H9 (cell line): Measurements from ENCODE around the gene XRCC3. TPM values are rescaled to one million over a fixed set of nuclear protein-coding genes. Genes with fewer than 3 reads are reported as not detected.

Experiments used
- DNase-seq: peaks from one replicate; pipeline ENCODE4 v3.0.0-alpha.2; 2017
- H2AFZ ChIP-seq: one replicate; pipeline ENCODE4 v1.6.1; 2013; ENCODE audit warnings: mild to moderate bottlenecking, low read length, control low read depth, moderate library complexity
- H2AK5ac ChIP-seq: 2 replicates; pipeline ENCODE4 v1.6.1; 2013; ENCODE audit warnings: low read length, control low read depth, mixed read lengths; ENCODE audit not compliant: insufficient read length
- H2BK120ac ChIP-seq: one replicate; pipeline ENCODE4 v1.6.1; 2013; ENCODE audit warnings: low read depth, mild to moderate bottlenecking, low read length, control low read depth, inconsistent platforms; ENCODE audit not compliant: poor library complexity, severe bottlenecking
- H2BK12ac ChIP-seq: 2 replicates; pipeline ENCODE4 v1.6.1; 2013; ENCODE audit warnings: low read length, control low read depth, mixed read lengths, low read depth; ENCODE audit not compliant: insufficient read length
- H2BK15ac ChIP-seq: 2 replicates; pipeline ENCODE4 v1.6.1; 2013; ENCODE audit warnings: low read depth, low read length, control low read depth
- H2BK20ac ChIP-seq: one replicate; pipeline ENCODE4 v1.6.1; 2013; ENCODE audit warnings: low read depth, mild to moderate bottlenecking, low read length, control low read depth, inconsistent platforms; ENCODE audit not compliant: poor library complexity, severe bottlenecking
- H2BK5ac ChIP-seq: 2 replicates; pipeline ENCODE4 v1.6.1; 2013; ENCODE audit warnings: low read length, control low read depth, mixed read lengths; ENCODE audit not compliant: insufficient read length
- H3K14ac ChIP-seq: 2 replicates; pipeline ENCODE4 v1.6.1; 2013; ENCODE audit warnings: low read length, control low read depth; ENCODE audit not compliant: insufficient read depth
- H3K18ac ChIP-seq: 2 replicates; pipeline ENCODE4 v1.6.1; 2013; ENCODE audit warnings: low read depth, mild to moderate bottlenecking, mixed read lengths, low read length, control low read depth; ENCODE audit not compliant: insufficient read length
- H3K23ac ChIP-seq: 2 replicates; pipeline ENCODE4 v1.6.1; 2013; ENCODE audit warnings: low read length, control low read depth, mixed read lengths, low read depth; ENCODE audit not compliant: insufficient read length
- H3K23me2 ChIP-seq: 2 replicates; pipeline ENCODE4 v1.6.1; 2013; ENCODE audit warnings: low read depth, mild to moderate bottlenecking, mixed read lengths, low read length, control low read depth; ENCODE audit not compliant: insufficient read length, poor library complexity, severe bottlenecking
- H3K27ac ChIP-seq: 2 replicates; pipeline ENCODE4 v1.5.1; 2013; ENCODE audit warnings: low read length, control low read depth, mixed read lengths, low read depth; ENCODE audit not compliant: insufficient read length
- H3K27me3 ChIP-seq: 2 replicates; pipeline ENCODE4 v1.6.1; 2013; ENCODE audit warnings: low read length, control low read depth, inconsistent platforms; ENCODE audit not compliant: insufficient read depth
- H3K4ac ChIP-seq: 2 replicates; pipeline ENCODE4 v1.6.1; 2013; ENCODE audit warnings: low read depth, mild to moderate bottlenecking, control low read depth, inconsistent platforms, low read length, moderate library complexity
- H3K4me1 ChIP-seq: 2 replicates; pipeline ENCODE4 v1.6.1; 2013; ENCODE audit warnings: low read length, control low read depth, inconsistent platforms; ENCODE audit not compliant: insufficient read depth
- H3K4me2 ChIP-seq: 2 replicates; pipeline ENCODE4 v1.6.1; 2013; ENCODE audit warnings: low read length, control low read depth, mixed read lengths; ENCODE audit not compliant: insufficient read length, insufficient read depth
- H3K56ac ChIP-seq: 2 replicates; pipeline ENCODE4 v1.6.1; 2013; ENCODE audit warnings: low read depth, mild to moderate bottlenecking, mixed read lengths, low read length, control low read depth; ENCODE audit not compliant: insufficient read length
- H3K79me1 ChIP-seq: 2 replicates; pipeline ENCODE4 v1.6.1; 2013; ENCODE audit warnings: low read depth, mild to moderate bottlenecking, moderate library complexity, low read length, control low read depth, inconsistent platforms; ENCODE audit not compliant: insufficient read depth, poor library complexity, severe bottlenecking
- H3K79me2 ChIP-seq: 2 replicates; pipeline ENCODE4 v1.6.1; 2013; ENCODE audit warnings: low read length, control low read depth, inconsistent platforms; ENCODE audit not compliant: insufficient read depth
- H3K9ac ChIP-seq: 2 replicates; pipeline ENCODE4 v1.6.1; 2013; ENCODE audit warnings: low read length, control low read depth, mixed read lengths; ENCODE audit not compliant: insufficient read length; ENCODE audit errors: extremely low read depth
- H3K9me3 ChIP-seq: one replicate; pipeline ENCODE4 v1.6.1; 2013; ENCODE audit warnings: low read depth, low read length, inconsistent platforms; ENCODE audit not compliant: control insufficient read depth
- H3T11ph ChIP-seq: one replicate; pipeline ENCODE4 v1.6.1; 2013; ENCODE audit warnings: mild to moderate bottlenecking, low read length, control low read depth, inconsistent platforms
- H4K20me1 ChIP-seq: one replicate; pipeline ENCODE4 v1.6.1; 2013; ENCODE audit not compliant: control insufficient read depth, insufficient read length, insufficient read depth
- H4K5ac ChIP-seq: 2 replicates; pipeline ENCODE4 v1.6.1; 2013; ENCODE audit warnings: low read depth, mild to moderate bottlenecking, mixed read lengths, low read length, control low read depth; ENCODE audit not compliant: insufficient read length
- H4K8ac ChIP-seq: replicated peaks from 2 replicates; pipeline ENCODE4 v1.6.1; 2013; ENCODE audit warnings: low read length, control low read depth, mixed read lengths, low read depth; ENCODE audit not compliant: insufficient read length
- H4K91ac ChIP-seq: 2 replicates; pipeline ENCODE4 v1.6.1; 2013; ENCODE audit warnings: low read depth, mild to moderate bottlenecking, moderate library complexity, mixed read lengths, low read length, control low read depth; ENCODE audit not compliant: insufficient read length
- H3K27ac Mint-ChIP-seq, 3 experiments: 2 replicates in 2 of 3; 3 replicates in 1 of 3; pipeline ENCODE4 v1.8.0; 2020 to 2021; ENCODE audit warnings: mixed read lengths in 3 of 3, mild to moderate bottlenecking in 1 of 3, moderate library complexity in 1 of 3
- H3K27me3 Mint-ChIP-seq: 2 replicates; pipeline ENCODE4 v1.8.0; 2021; ENCODE audit warnings: low read depth, mild to moderate bottlenecking, moderate library complexity, mixed read lengths
- H3K36me3 Mint-ChIP-seq, 3 experiments: 2 replicates in 2 of 3; 3 replicates in 1 of 3; pipeline ENCODE4 v1.8.0; 2020 to 2021; ENCODE audit warnings: low read depth in 3 of 3, mixed read lengths in 3 of 3; ENCODE audit not compliant: insufficient read depth in 1 of 3
- H3K4me1 Mint-ChIP-seq, 2 experiments: 2 replicates each; pipeline ENCODE4 v1.8.0; 2020; ENCODE audit warnings: mixed read lengths in 2 of 2
- H3K4me3 Mint-ChIP-seq, 2 experiments: 2 replicates in 1 of 2; 3 replicates in 1 of 2; pipeline ENCODE4 v1.8.0; 2020 to 2021; ENCODE audit warnings: mild to moderate bottlenecking in 2 of 2, mixed read lengths in 2 of 2, moderate library complexity in 1 of 2
- H3K9me3 Mint-ChIP-seq, 2 experiments: 2 replicates in 1 of 2; 3 replicates in 1 of 2; pipeline ENCODE4 v1.8.0; 2020; ENCODE audit warnings: mild to moderate bottlenecking in 2 of 2, mixed read lengths in 2 of 2, moderate library complexity in 1 of 2
- WGBS: extraction: QIAGEN DNeasy Blood & Tissue Kit; methylation state at CpG from one replicate; pipeline ENCODE4 v1.1.7; 2013; ENCODE audit warnings: missing lambda C conversion rate, low lambda C conversion rate, mixed read lengths; ENCODE audit not compliant: insufficient read length; ENCODE audit errors: extremely low coverage; 5-methylcytosine and 5-hydroxymethylcytosine counted together
- total RNA-seq: library from RNA; stranded (reverse); gene quantifications from 2 replicates; pipeline ENCODE4 v1.2.1, GENCODE V29; 2021
- TF ChIP-seq, protein P1 (sequence below): fragments of 200-600 bp; sonication (generic); conservative IDR thresholded peaks from 3 replicates; pipeline ENCODE4 v1.8.0; 2021; ENCODE audit warnings: antibody characterized with exemption, mild to moderate bottlenecking

Gene XRCC3
- total RNA-seq, 1 experiment from 2014 or later = 45.3 TPM

DNA sequence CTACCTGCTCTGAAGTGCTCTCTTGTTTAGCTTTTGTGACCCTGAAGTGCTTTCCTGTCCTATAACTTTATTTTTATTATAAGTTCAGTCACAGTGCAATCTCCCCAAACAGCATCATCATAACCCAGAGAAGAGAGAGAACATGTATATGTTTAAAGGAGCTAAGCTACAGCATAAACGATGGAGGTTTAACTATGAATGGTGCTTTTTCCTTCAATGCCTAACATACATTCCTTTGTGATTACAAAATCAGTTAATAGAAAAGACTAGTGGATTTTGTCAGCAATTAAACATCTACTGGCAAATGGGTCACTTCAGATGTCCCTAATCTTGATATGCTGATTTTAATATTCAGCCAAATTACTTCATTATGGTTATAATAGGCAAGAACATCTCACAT, 46.8 kb upstream of the XRCC3 start:
- Histone ChIP-seq H4K5ac (no peak overlapping the region), H4K20me1 (no peaks in the 10 kb centered on the region), H3K27me3 (no peaks in the 10 kb centered on the region), H2BK12ac (no peak overlapping the region), H3K4me2 (no peak overlapping the region), H4K91ac (no peak overlapping the region), H3T11ph (no peak overlapping the region), H3K79me1 (no peaks in the 10 kb centered on the region), H2BK120ac (no peak overlapping the region), H2BK20ac (no peak overlapping the region), H3K4ac (no peak overlapping the region), H2BK5ac (no peak overlapping the region), H3K79me2 (no peaks in the 10 kb centered on the region), H2BK15ac (no peak overlapping the region), H3K23ac (no peak overlapping the region), H3K23me2 (no peaks in the 10 kb centered on the region), H3K18ac (no peak overlapping the region), H4K8ac (no peak overlapping the region), H2AFZ (no peak overlapping the region), H2AK5ac (no peak overlapping the region), H3K56ac (no peak overlapping the region), H3K9me3 (no peaks in the 10 kb centered on the region), H3K9ac (no peak overlapping the region), H3K27ac (no peak overlapping the region), H3K14ac (no peak overlapping the region), H3K4me1 (peaks cover 3% of the 10 kb centered on the region; the same call in 1 of the 2 replicates)
- no peak overlapping the region for H3K4me3 Mint-ChIP-seq
- H3K27me3 Mint-ChIP-seq = no peaks in the 10 kb centered on the region
- H3K36me3 Mint-ChIP-seq = no peaks in the 10 kb centered on the region
- TF ChIP-seq, protein P1, sequence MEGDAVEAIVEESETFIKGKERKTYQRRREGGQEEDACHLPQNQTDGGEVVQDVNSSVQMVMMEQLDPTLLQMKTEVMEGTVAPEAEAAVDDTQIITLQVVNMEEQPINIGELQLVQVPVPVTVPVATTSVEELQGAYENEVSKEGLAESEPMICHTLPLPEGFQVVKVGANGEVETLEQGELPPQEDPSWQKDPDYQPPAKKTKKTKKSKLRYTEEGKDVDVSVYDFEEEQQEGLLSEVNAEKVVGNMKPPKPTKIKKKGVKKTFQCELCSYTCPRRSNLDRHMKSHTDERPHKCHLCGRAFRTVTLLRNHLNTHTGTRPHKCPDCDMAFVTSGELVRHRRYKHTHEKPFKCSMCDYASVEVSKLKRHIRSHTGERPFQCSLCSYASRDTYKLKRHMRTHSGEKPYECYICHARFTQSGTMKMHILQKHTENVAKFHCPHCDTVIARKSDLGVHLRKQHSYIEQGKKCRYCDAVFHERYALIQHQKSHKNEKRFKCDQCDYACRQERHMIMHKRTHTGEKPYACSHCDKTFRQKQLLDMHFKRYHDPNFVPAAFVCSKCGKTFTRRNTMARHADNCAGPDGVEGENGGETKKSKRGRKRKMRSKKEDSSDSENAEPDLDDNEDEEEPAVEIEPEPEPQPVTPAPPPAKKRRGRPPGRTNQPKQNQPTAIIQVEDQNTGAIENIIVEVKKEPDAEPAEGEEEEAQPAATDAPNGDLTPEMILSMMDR = no peak
- H3K4me1 Mint-ChIP-seq = peaks cover 12% of the 10 kb centered on the region in 2 experiments
- H3K9me3 Mint-ChIP-seq = no peaks in the 10 kb centered on the region
- no peak for DNase-seq
- H3K27ac Mint-ChIP-seq = no peak overlapping the region
- no CpG with 5 or more reads among the region's 1 CpG for WGBS
